HFFc6 (cell line): ENCODE results near the gene ACMSD. TPM values are rescaled to one million over a fixed set of nuclear protein-coding genes. Genes with fewer than 3 reads are reported as not detected.
"Not testable (repeated sequence)": the region's sequence is repeated elsewhere in the genome, so short reads cannot be mapped to it uniquely, and the experiment has no call there.

Experiments used
- DNase-seq: peaks from one replicate; pipeline ENCODE4 v3.0.0-alpha.2; 2018
- H3K27ac Mint-ChIP-seq: 2 replicates; pipeline ENCODE4 v1.8.0; 2020; ENCODE audit warnings: mild to moderate bottlenecking, mixed read lengths
- H3K27me3 Mint-ChIP-seq: 2 replicates; pipeline ENCODE4 v1.8.0; 2021; ENCODE audit warnings: mild to moderate bottlenecking, moderate library complexity, mixed read lengths; ENCODE audit not compliant: insufficient read depth
- H3K36me3 Mint-ChIP-seq: 2 replicates; pipeline ENCODE4 v1.8.0; 2021; ENCODE audit warnings: low read depth, mixed read lengths
- H3K4me1 Mint-ChIP-seq: 2 replicates; pipeline ENCODE4 v1.8.0; 2020; ENCODE audit warnings: low read depth, mixed read lengths
- H3K4me3 Mint-ChIP-seq: 2 replicates; pipeline ENCODE4 v1.8.0; 2020; ENCODE audit warnings: mild to moderate bottlenecking, moderate library complexity, mixed read lengths
- H3K9me3 Mint-ChIP-seq: 2 replicates; pipeline ENCODE4 v1.8.0; 2020; ENCODE audit warnings: mild to moderate bottlenecking, mixed read lengths
- CTCF ChIP-seq: fragments of 200-600 bp; sonication (generic); IDR thresholded peaks from 2 replicates; pipeline ENCODE4 v1.5.0; 2021; ENCODE audit warnings: antibody characterized with exemption, mild to moderate bottlenecking
- total RNA-seq, 6 experiments: library from RNA; stranded (reverse); fragmentation: NEBNext Ultra II Directional; extraction: Animal tissue kit (Norgen Biotek cat#: 25700); gene quantifications; 2 replicates in 1 of 6; 3 replicates in 5 of 6; pipeline ENCODE4 v1.2.3, GENCODE V29; 2021

ACMSD gene
- total RNA-seq, 6 experiments from 2014 or later, result not detected

DNA sequence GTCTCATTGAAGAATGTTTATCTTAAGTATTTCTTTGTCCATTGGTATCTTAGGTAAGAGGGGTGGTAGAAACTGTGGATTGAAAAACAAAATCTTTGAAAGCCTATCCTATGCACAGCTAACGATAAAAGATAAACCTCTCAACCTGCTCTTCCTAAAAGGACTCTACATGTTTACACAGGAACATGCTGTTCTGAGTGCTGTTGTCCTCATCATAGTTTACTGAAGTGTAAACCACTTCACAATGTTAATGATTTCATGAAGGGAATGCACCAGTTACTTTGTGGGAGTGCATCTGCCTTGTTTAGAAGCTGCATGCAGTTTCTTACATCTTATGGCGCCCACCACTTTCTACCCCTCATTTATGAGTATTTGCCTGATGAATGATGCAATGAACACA lies 1.2 kb downstream of the ACMSD start:
- no peak for DNase-seq
- no peak for TF ChIP-seq CTCF
- Mint-ChIP-seq H3K36me3 (peaks cover 14% of the 10 kb centered on the region), H3K4me3 (no peak overlapping the region), H3K27me3 (peaks cover 7% of the 10 kb centered on the region), H3K9me3 (peaks cover 21% of the 10 kb centered on the region), H3K4me1 (peaks cover 32% of the 10 kb centered on the region), H3K27ac (no peak overlapping the region)

DNA sequence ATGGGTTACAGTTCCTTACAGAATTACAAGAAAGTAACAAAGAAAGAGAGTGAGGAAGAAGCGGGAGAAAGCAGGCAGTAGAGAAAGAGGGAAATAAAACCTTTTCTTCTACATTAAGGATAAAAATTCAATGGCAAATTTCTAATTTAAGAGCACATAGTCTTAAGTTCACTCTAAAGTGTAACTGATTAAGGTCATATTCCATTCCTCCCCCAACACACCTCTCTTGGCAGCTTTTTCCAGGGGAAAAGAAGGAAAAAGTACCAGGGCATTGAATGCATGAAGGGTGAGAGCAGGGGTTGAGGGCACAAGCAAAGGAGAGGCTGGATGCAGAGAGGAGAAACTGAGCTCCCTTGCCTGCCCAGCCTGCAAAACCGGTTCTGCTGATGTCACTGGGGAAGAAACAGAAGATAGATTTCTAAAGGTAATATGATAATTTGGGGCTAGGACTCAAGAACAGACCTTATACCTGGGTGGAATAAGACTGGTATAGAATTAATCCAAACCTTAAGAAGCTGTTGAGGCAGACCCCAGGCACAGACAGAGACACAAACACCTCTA lies 4.6 kb downstream of the ACMSD start:
- Mint-ChIP-seq H3K27me3 (peaks cover 9% of the 10 kb centered on the region), H3K4me3 (no peak overlapping the region), H3K9me3 (no peaks in the 10 kb centered on the region), H3K27ac (no peak overlapping the region), H3K36me3 (no peaks in the 10 kb centered on the region), H3K4me1 (peaks cover 25% of the 10 kb centered on the region)
- no peak for TF ChIP-seq CTCF
- DNase-seq, result no peak

- no peak for TF ChIP-seq CTCF
- H3K9me3 Mint-ChIP-seq, result no peaks in the 10 kb centered on the region
- peaks cover 9% of the 10 kb centered on the region for H3K27me3 Mint-ChIP-seq
- no peak overlapping the region for H3K27ac Mint-ChIP-seq
- H3K36me3 Mint-ChIP-seq, result no peaks in the 10 kb centered on the region
- H3K4me1 Mint-ChIP-seq, result peaks cover 20% of the 10 kb centered on the region
- DNase-seq, result no peak
- H3K4me3 Mint-ChIP-seq, result no peak overlapping the region
Measured at GRCh38 chr2:134843968-134844367, 5.6 kb downstream of the ACMSD start.

DNA sequence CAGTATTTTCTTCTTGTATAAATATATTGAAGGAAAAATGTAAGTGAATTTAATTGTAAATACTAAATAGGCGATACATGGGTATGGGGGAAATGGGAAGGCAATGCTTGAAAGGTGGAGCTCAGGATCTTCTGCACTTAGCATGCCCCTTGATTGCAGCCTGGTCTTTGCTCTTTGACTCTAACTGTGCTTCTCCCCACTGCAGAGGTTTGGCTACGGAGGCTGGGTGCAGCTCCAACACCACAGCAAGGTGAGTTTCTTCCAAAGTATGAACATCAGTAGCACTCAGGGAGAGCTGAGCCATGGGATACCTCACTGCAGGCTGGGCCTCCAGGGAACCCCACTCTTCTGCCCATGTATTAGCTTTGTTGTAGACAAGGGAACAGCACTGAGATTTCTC lies 6.6 kb downstream of the ACMSD start:
- no peak for TF ChIP-seq CTCF
- Mint-ChIP-seq H3K4me1 (peaks cover 20% of the 10 kb centered on the region), H3K27ac (no peak overlapping the region), H3K27me3 (peaks cover 9% of the 10 kb centered on the region), H3K36me3 (no peaks in the 10 kb centered on the region), H3K9me3 (no peaks in the 10 kb centered on the region), H3K4me3 (no peak overlapping the region)
- DNase-seq, result no peak

DNA sequence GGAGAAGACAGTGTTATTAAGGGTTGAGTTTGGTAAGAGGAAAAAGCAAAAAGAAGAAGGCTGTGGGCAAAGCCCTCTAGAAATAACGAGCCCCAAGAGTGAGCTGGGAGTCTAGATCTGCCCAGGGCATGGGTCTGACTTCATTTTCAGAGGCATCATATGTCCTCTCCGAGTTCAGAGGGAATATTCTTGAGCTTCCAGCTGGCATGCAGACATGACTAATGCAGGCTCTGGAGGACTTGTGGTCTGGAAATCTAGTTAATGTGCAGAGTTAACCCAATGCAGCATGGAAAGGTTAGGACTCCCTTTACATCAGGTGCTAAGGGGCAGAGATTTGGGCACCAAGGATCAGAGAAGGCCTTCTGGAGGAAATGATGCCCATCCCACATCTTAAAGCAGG lies 7.3 kb downstream of the ACMSD start:
- Mint-ChIP-seq H3K9me3 (no peaks in the 10 kb centered on the region), H3K27ac (no peak overlapping the region), H3K4me1 (peaks cover 20% of the 10 kb centered on the region), H3K4me3 (no peak overlapping the region), H3K36me3 (no peaks in the 10 kb centered on the region), H3K27me3 (peaks cover 9% of the 10 kb centered on the region)
- TF ChIP-seq CTCF, result no peak
- DNase-seq, result peak; percentile 61

GRCh38 chr2:134846213-134846612 lies 7.8 kb downstream of the ACMSD start:
- no peak for TF ChIP-seq CTCF
- Mint-ChIP-seq H3K9me3 (no peaks in the 10 kb centered on the region), H3K27me3 (peaks cover 9% of the 10 kb centered on the region), H3K4me3 (no peak overlapping the region), H3K4me1 (peaks cover 20% of the 10 kb centered on the region), H3K36me3 (no peaks in the 10 kb centered on the region), H3K27ac (no peak overlapping the region)
- no peak for DNase-seq

- Mint-ChIP-seq H3K4me1 (peaks cover 23% of the 10 kb centered on the region), H3K27me3 (peaks cover 13% of the 10 kb centered on the region)
- not testable (repeated sequence) for H3K36me3 Mint-ChIP-seq, DNase-seq, H3K9me3 Mint-ChIP-seq, H3K27ac Mint-ChIP-seq, H3K4me3 Mint-ChIP-seq
Measured at GRCh38 chr2:134847582-134847981, 9.2 kb downstream of the ACMSD start.
